Renal cortex interstitium (tissue), 11 donors: ENCODE data around the gene MYO7B. TPM values are rescaled to one million over a fixed set of nuclear protein-coding genes. Genes with fewer than 3 reads are reported as not detected.
A peak's percentile ranks its signal among the peaks of the same experiment; 100 is the strongest.

ENCODE experiments used
- DNase-seq, 11 donors: peaks; one replicate each; pipeline ENCODE4 v3.0.0-alpha.2; 2013; ENCODE audit warnings: low read depth in 9 of 11, low spot score in 4 of 11; ENCODE audit errors: extremely low read depth in 1 of 11
- polyA plus RNA-seq, 3 donors: library from polyadenylated mRNA; unstranded; fragments of 120-200 nt; gene quantifications; one replicate each; pipeline ENCODE4 v1.2.1, GENCODE V29; 2013; ENCODE audit not compliant: insufficient read length in 3 of 3

MYO7B gene
- polyA plus RNA-seq, 3 donors, result 20.6 to 33.3 (median 22.2) TPM

- no peak for DNase-seq
These were observed 44.9 kb downstream of the MYO7B start for GRCh38 chr2:127580167-127581049.

- DNase-seq, result no peak
These were observed 45.5 kb downstream of the MYO7B start for GRCh38 chr2:127581050-127581345.

GRCh38 chr2:127581516-127582490, 46.3 kb downstream of the MYO7B start:
- no peak for DNase-seq

GRCh38 chr2:127582863-127583861, 47.7 kb downstream of the MYO7B start:
- DNase-seq, result no peak

- no peak for DNase-seq
These were observed 48.6 kb downstream of the MYO7B start for GRCh38 chr2:127584047-127584446.

GRCh38 chr2:127584516-127585033, 49.1 kb downstream of the MYO7B start:
- DNase-seq, result no peak

- no peak for DNase-seq
These were observed 49.9 kb downstream of the MYO7B start for GRCh38 chr2:127585270-127585807.

GRCh38 chr2:127586136-127586535, 50.7 kb downstream of the MYO7B start:
- no peak for DNase-seq

GRCh38 chr2:127586746-127587295, 51.3 kb downstream of the MYO7B start:
- no peak for DNase-seq

GRCh38 chr2:127588241-127588640, 52.8 kb downstream of the MYO7B start:
- no peak for DNase-seq

GRCh38 chr2:127589358-127589757, 53.9 kb downstream of the MYO7B start:
- no peak for DNase-seq

- DNase-seq, result no peak
These were observed 54.4 kb downstream of the MYO7B start for GRCh38 chr2:127589841-127590240.

GRCh38 chr2:127590386-127591190, 55.1 kb downstream of the MYO7B start:
- no peak for DNase-seq

- peak in 10 of 11 donors; percentile 28 to 58 (median 44) for DNase-seq
These were observed 55.9 kb downstream of the MYO7B start for GRCh38 chr2:127591221-127591923.

- DNase-seq, result no peak
These were observed 57.3 kb downstream of the MYO7B start for GRCh38 chr2:127592761-127593227.
